SHP77 treated with DMSO at 0.1 percent for 48 hours (cell line): Measurements from ENCODE around the gene CCND3.

Source experiments
- DNase-seq: peaks from one replicate; lab custom pipeline; 2025; lab: John Stamatoyannopoulos, UW

CCND3 gene

DNA sequence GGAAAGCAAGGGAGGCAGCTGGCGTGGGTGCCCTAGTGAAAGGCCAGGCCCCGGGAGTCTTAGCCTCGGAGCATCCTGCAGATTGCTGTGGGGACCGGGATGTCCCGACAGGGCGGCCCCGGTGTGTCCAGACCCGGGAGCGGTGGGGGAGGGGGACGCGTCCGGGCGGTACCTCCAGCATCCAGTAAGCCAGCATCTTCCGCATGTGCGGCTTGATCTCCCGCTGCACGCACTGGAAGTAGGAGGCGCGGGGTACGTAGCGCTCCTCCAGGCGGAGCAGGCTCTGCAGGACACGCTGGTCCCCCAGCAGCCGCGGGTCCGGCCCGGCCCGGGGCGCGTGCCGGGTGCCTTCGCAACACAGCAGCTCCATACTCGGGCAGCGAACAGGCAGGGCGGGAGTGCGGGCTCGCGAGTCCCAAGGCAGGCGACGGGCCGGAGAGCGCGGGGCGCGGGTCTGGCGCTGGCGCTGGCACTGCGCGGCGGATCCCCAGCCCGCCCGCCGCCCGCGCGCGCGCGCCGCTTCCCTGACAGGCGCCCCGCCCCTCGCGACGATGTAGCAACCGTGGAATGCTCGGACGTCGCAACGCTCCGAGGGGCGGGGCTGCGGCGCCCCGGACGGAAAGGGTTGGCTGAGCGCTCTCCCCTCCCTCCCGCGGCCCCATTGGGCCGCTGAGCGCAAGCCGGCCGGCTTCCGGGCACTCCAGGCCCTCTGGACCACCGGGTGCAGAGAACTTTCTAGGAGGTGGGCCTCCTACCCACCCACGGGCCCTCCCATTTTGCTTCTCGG lies at the start of gene CCND3:
CCND3 (minus strand) TSS at position 529 of the 787 bp plus-strand sequence; CDS start at position 370, 159 bp downstream.
- peak; percentile 77 for DNase-seq

DNA sequence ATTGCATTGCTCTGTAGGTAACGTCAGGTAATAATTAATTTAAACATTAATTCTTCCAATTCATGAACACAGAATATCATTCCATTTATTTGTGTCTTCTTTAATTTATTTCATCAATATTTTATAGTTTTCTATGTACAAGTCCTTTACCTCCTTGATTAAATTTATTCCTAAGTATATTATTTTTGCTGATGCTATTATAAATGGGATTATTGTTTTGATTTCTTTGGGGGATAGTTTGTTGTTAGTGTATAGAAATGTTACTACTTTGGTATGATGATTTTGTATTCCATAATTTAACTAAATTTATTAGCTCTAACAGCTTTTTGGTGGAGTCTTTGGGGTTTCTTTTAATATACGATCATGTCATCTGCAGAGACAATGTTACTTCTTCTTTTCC lies 44.7 kb upstream of the CCND3 start:
- no peak for DNase-seq

GRCh38 chr6:41984623-41985022 lies 43.0 kb upstream of the CCND3 start:
- DNase-seq = no peak

DNA sequence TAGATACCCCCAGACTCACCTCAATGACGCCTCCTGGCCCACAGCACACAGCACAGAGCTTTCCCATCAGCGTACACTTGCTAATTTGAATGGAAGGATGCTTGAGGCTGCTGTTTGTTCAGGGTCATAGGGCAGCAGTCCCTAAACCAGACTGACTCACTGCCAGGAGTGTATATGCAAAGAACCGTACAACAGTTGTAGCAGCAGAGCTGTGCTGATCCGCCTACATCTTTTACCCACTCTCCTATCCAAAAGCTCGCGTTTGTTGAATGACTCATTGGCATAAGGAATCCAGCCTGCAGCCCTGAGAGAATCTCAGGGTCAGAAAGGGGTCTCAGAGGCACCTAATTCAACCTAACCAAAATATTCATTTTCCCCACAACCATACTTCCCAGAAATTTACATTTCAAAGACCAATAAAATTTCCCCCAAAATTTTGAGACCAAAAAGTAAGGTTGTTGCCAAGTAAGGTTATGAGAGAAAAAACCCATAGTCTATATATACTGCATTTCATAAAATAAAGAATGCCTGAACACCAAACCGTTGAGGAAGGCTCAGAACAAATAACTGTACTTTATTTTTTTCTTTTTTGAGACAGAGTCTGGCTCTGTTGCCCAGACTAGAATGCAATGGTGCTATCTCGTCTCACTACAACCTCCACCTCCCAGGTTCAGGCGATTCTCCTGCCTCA lies 35.3 kb upstream of the CCND3 start:
- no peak for DNase-seq

DNA sequence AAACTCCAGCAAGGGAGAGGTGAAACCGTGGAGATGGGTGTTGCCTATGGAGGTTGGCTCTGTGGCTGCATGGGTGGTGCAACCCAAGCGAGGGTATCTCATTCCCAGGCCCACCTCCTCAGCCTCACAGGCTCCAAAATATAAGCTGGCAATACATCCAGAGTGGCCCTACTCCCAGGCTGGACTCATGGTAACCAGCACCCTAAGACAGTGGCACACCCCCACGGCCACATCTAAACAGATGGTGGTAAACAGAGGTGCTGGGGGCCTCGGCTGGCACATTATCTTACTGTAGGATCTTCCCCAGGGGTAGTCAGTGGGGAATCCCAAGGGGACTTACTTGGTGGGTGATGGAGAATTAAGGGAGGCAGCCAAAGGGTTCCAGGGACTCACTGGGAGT lies 33.7 kb upstream of the CCND3 start:
- DNase-seq = no peak

GRCh38 chr6:41974281-41974825 lies 32.7 kb upstream of the CCND3 start:
- DNase-seq = no peak

DNA sequence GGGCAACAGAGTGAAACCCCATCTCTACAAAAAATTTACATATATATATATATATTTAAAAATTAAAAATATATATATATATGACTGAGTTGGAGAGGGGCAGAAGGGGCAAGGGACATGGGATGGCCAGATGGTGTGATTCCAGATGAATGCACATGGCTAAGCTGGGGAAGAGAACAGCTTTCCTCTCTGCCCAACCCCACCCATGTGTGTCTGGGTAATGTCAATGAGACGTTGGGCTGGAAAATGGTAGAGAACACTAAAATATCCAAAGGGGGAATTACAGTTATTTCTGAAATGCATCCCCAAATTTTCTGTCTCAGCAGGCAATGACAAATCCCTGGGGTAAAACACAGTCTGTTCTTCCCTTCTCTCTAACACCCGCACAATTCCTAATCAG lies 31.2 kb upstream of the CCND3 start:
- no peak for DNase-seq

DNA sequence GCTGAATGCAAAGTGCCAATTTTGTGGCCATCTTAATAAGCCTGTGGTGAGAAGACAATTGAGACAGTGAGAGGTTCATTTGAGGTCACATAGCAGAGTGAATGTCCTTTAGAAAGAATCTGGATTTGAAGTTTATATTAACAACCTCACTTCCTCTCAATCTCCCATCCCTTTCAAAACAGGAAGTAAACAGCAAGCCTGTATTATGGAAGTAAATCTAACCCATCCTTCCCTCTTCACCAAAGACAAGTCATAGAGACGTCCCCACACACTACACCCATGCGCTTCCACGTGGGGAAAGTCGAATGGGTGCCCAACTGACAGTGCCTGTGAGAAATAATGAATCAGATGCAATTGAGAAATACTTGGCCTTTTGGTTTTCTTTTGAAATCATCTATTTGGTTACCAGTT lies 28.8 kb upstream of the CCND3 start:
- DNase-seq = no peak

- DNase-seq = no peak
Measured at GRCh38 chr6:41967312-41968287, 26.0 kb upstream of the CCND3 start.

GRCh38 chr6:41966961-41967311 lies 25.3 kb upstream of the CCND3 start:
- DNase-seq = no peak

DNA sequence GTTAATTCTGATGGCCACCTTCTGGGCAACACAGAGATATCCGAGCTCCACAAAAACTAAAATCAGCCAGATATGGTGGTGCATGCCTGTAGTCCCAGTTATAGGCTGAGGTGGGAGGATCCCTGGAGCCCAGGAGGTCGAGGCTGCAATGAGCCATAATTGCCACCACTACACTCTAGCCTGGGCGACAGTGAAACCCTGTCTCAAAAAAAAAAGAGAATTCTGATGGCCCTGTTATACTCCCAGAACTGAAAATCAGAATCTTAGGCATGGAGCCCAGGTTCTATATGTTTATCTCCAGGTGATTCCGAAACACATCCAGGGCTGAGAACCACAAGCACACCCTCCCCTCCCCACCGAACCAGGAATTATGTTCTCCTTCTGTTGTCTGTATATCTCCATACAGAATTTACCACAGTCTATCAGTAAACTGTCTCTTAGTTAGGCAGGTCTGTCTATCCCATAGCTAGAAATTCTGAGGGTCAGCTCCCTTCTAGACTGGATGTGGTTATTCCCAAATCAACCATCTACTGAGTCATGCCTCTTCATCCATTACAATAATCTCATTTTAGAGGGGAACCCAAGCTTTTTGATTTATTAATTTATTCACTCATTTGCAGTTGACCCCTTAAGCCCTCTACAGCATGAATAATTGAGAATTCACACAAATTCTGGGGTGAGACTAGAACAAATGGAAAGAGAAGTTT lies 24.8 kb upstream of the CCND3 start:
- DNase-seq = no peak

GRCh38 chr6:41965429-41966213 lies 24.0 kb upstream of the CCND3 start:
- DNase-seq = no peak

DNA sequence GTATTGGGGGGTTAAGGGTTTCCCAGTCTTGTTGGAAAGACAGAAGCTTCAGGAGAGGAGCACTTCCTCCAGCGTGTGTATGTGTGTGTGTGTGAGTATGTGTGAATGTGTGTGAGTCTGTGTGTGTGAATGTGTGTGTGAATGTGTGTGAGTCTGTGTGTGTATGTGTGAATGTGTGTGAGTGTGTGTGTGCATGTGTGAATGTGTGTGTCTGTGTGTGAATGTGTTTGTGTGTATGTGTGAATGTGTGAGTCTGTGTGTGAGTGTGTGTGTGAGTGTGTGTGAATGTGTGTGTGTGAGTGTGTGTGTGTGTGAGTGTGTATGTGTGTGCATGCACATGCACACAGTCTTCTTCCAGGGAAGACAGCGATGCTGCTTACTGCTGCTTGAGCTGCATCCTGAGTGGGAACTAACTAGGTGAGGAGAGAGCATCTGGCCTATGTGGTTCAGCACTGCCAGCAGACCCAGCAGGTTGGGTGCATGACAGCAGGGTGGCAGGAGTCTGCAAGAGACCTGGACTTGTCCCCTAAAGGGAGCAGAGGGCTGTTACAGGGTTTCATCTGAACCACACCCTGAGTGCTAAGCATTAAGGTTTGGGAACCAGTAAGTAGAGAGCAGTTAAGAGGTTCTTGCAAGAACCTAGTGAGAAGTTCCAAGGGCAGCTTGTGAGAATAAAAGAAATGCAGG lies 22.7 kb upstream of the CCND3 start:
- no peak for DNase-seq

- DNase-seq = no peak
Measured at GRCh38 chr6:41963371-41963770, 21.8 kb upstream of the CCND3 start.

- no peak for DNase-seq
Measured at GRCh38 chr6:41960028-41960427, 18.4 kb upstream of the CCND3 start.

- no peak for DNase-seq
Measured at GRCh38 chr6:41958022-41958856, 16.6 kb upstream of the CCND3 start.

- DNase-seq = no peak
Measured at GRCh38 chr6:41957117-41957516, 15.5 kb upstream of the CCND3 start.

GRCh38 chr6:41955412-41955811 lies 13.8 kb upstream of the CCND3 start:
- DNase-seq = no peak

GRCh38 chr6:41954668-41955067 lies 13.1 kb upstream of the CCND3 start:
- DNase-seq = no peak
